Gastroesophageal sphincter (tissue), 4 donors: ENCODE results near the gene SAE1. TPM values are rescaled to one million over a fixed set of nuclear protein-coding genes. Genes with fewer than 3 reads are reported as not detected.
A peak's percentile ranks its signal among the peaks of the same experiment; 100 is the strongest.

Experiments
- ATAC-seq: fragments of 150-250 bp; one replicate; pipeline ENCODE4 v1.9.1; 2016; ENCODE audit warnings: mild to moderate bottlenecking, moderate library complexity
- H3K27ac ChIP-seq, 4 donors: fragments of 200-600 bp; sonication (generic) in 3 of 4; 1 replicate in 3 of 4; 2 replicates in 1 of 4; pipeline ENCODE4 v1.5.1; 2016 to 2019
- H3K27me3 ChIP-seq: fragments of 200-600 bp; sonication (generic); one replicate; pipeline ENCODE4 v1.5.1; 2019
- H3K36me3 ChIP-seq, 2 donors: fragments of 200-600 bp; sonication (generic); one replicate each; pipeline ENCODE4 v1.5.1; 2019; ENCODE audit warnings: control low read depth in 1 of 2
- H3K4me1 ChIP-seq, 3 donors: fragments of 200-600 bp; sonication (generic); 1 replicate in 2 of 3; 2 replicates in 1 of 3; pipeline ENCODE4 v1.5.1; 2016 to 2019; ENCODE audit warnings: control low read depth in 2 of 3
- H3K4me3 ChIP-seq, 2 donors: fragments of 200-600 bp; sonication (generic); one replicate each; pipeline ENCODE4 v1.5.1; 2019; ENCODE audit warnings: mild to moderate bottlenecking in 1 of 2, moderate library complexity in 1 of 2
- H3K9me3 ChIP-seq, 3 donors: fragments of 200-600 bp; sonication (generic); one replicate each; pipeline ENCODE4 v1.5.1; 2017 to 2019; ENCODE audit warnings: control low read depth in 2 of 3
- CTCF ChIP-seq, 4 experiments: fragments of 200-600 bp in 2 of 4; fragments of 450-650 bp in 2 of 4; sonication (generic) in 1 of 4; IDR thresholded peaks; one replicate each; pipeline ENCODE4 v1.5.1; 2017 to 2019; ENCODE audit warnings: antibody characterized with exemption in 4 of 4, mild to moderate bottlenecking in 2 of 4, moderate library complexity in 2 of 4
- EP300 ChIP-seq: sonication (generic); formaldehyde crosslinking; IDR thresholded peaks from one replicate; pipeline ENCODE4 v1.6.1; 2017; ENCODE audit warnings: antibody characterized with exemption, mild to moderate bottlenecking
- POLR2A ChIP-seq, 2 donors: fragments of 450-650 bp; IDR thresholded peaks; one replicate each; pipeline ENCODE4 v1.6.1; 2017; ENCODE audit warnings: antibody characterized with exemption in 2 of 2, mild to moderate bottlenecking in 2 of 2, moderate library complexity in 1 of 2
- POLR2AphosphoS5 ChIP-seq: sonication (generic); formaldehyde crosslinking; IDR thresholded peaks from one replicate; pipeline ENCODE4 v1.6.1; 2017; ENCODE audit warnings: antibody characterized with exemption
- WGBS, 2 donors: methylation state at CpG; one replicate each; pipeline ENCODE4 v1.1.5; 2018; ENCODE audit warnings: low coverage in 1 of 2; 5-methylcytosine and 5-hydroxymethylcytosine counted together
- total RNA-seq, 4 donors: library from RNA; depleted of rRNA; stranded (reverse); fragments of >200 nt; gene quantifications; one replicate each; pipeline ENCODE4 v1.1.0, GENCODE V29; 2016

The SAE1 gene
- total RNA-seq, 4 donors from 2014 or later, result 134 to 157 (median 153) TPM

DNA sequence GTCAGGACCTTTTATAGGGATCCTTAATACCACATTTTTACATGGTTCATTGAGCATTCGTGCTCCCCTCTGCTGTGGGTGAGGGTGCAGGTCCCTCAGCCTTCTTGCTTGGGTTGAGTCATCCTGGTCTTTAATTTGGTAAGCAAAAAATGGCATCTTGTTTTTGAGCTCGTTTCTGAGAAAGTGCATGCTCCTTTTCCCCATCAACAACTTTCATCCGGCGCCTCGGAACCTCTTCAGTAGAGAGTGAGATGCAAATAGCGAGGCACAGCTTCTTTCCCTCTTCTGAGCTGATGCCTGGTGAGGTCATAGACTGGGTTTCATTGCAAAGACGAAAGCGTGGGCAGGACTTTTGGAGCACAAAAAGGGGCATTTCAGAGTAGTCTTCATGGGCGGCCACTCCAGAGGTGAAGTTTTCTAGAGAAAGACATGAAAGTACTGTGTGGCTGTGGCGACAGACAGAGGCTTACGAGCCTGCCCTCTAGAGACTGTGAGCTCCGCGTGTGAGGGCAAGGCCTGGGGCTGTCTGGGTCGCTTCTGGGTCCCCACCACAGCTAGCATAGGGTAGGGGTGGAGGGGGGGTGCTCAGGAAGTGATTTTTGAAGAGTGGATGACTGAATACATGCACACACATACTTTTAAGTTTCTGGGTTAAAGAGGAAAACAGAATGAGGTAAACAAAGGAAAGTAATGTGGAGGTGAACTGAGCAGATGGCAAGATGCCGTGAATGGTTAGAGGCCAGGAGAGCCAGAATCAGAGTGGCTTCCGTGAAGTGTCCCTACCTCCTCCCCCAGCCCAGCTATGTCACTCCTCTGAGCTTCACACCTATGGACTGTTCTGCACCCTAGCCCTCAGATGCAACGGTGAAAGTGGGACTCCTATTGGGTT, 56.1 kb downstream of the SAE1 start:
- H3K27ac ChIP-seq, result peak overlapping the region in 3 of 4 donors; percentile 80 to 85 (median 84)

GRCh38 chr19:47187335-47187655, 56.7 kb downstream of the SAE1 start:
- Histone ChIP-seq H3K4me1 (peaks cover 2 to 95% (median 29%) of the 10 kb centered on the region in 3 donors), H3K27me3 (no peaks in the 10 kb centered on the region)

More for the DNA sequence above, 56.1 kb downstream of the SAE1 start:
- Histone ChIP-seq H3K9me3 (no peaks in the 10 kb centered on the region), H3K4me3 (no peak overlapping the region), H3K27me3 (no peaks in the 10 kb centered on the region), H3K36me3 (peaks cover 0 to 6% of the 10 kb centered on the region in 2 donors), H3K4me1 (peaks cover 2 to 98% (median 29%) of the 10 kb centered on the region in 3 donors)
- TF ChIP-seq EP300, result no peak
- TF ChIP-seq CTCF (IDR thresholded peaks at IDR 0.05), result no peak
- 69 to 75% methylated on average over 7 to 11 of the region's 17 CpGs for WGBS, 2 donors
- ATAC-seq, result no peak

DNA sequence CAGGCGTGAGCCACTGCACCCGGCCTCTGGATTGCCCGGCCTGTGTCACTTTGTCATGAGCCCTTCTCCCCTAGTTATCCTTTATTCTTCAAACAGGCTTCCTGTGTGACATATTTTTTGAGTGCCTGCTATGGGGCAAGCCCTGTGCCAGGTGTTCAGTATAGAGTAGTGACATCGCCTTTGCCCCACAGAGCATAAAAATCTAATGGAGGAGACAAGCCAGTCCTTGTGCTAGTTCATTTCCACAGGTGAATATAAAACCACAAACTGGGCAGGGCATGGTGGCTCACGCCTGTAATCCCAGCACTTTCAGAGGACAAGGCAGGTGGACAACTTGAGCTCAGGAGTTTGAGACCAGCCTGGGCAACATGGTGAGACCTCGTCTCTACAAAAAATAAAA, 57.2 kb downstream of the SAE1 start:
- Histone ChIP-seq H3K4me3 (no peak overlapping the region), H3K4me1 (peaks cover 2 to 95% (median 28%) of the 10 kb centered on the region in 3 donors), H3K9me3 (no peaks in the 10 kb centered on the region), H3K27me3 (no peaks in the 10 kb centered on the region), H3K36me3 (peaks cover 0 to 1% of the 10 kb centered on the region in 2 donors), H3K27ac (peak overlapping the region in 3 of 4 donors; percentile 80 to 85 (median 84))
- no peak for TF ChIP-seq POLR2AphosphoS5
- no peak for TF ChIP-seq EP300
- no peak for TF ChIP-seq POLR2A (IDR thresholded peaks at IDR 0.05)
- no peak for TF ChIP-seq CTCF (IDR thresholded peaks at IDR 0.05)
- 83 to 94% methylated on average over 1 to 6 of the region's 6 CpGs for WGBS, 2 donors
- no peak for ATAC-seq

More at GRCh38 chr19:47187335-47187655, 56.7 kb downstream of the SAE1 start:
- no peak for ATAC-seq
- no peak overlapping the region for H3K4me3 ChIP-seq
- H3K36me3 ChIP-seq, result peaks cover 0 to 6% of the 10 kb centered on the region in 2 donors
- H3K9me3 ChIP-seq, result no peaks in the 10 kb centered on the region
- 75 to 100% methylated on average over 1 to 2 of the region's 2 CpGs for WGBS, 2 donors
- no peak for TF ChIP-seq POLR2A (IDR thresholded peaks at IDR 0.05)
- TF ChIP-seq EP300, result no peak
- TF ChIP-seq CTCF (IDR thresholded peaks at IDR 0.05), result no peak
- TF ChIP-seq POLR2AphosphoS5, result no peak
- peak overlapping the region in 3 of 4 donors; percentile 80 to 85 (median 84) for H3K27ac ChIP-seq

- TF ChIP-seq POLR2AphosphoS5, result no peak
- TF ChIP-seq POLR2A (IDR thresholded peaks at IDR 0.05), result no peak
- TF ChIP-seq EP300, result no peak
- no peak for TF ChIP-seq CTCF (IDR thresholded peaks at IDR 0.05)
- 89% methylated on average over 3 of the region's 5 CpGs for WGBS, 2 donors
- Histone ChIP-seq H3K27me3 (no peaks in the 10 kb centered on the region), H3K9me3 (no peaks in the 10 kb centered on the region), H3K36me3 (no peaks in the 10 kb centered on the region), H3K4me3 (no peak overlapping the region), H3K4me1 (peaks cover 2 to 95% (median 22%) of the 10 kb centered on the region in 3 donors), H3K27ac (peak overlapping the region; percentile 51 to 85 (median 82))
- ATAC-seq, result no peak
Observed at GRCh38 chr19:47188507-47189033, 57.9 kb downstream of the SAE1 start.
